GM19099 (cell line): Measurements from ENCODE around the gene MNS1.

Source experiments
- POLR2A ChIP-seq: IDR thresholded peaks from 3 replicates; pipeline ENCODE4 v1.6.1; 2011; ENCODE audit warnings: low read depth; ENCODE audit not compliant: insufficient read length; ENCODE audit errors: extremely low read depth

Gene MNS1

GRCh38 chr15:56393277-56393676, 71.7 kb downstream of the MNS1 start:
- TF ChIP-seq POLR2A: no peak

- no peak for TF ChIP-seq POLR2A
Observed at GRCh38 chr15:56390739-56391267, 74.1 kb downstream of the MNS1 start.

- TF ChIP-seq POLR2A: no peak
Observed at GRCh38 chr15:56385908-56386307, 79.0 kb downstream of the MNS1 start.

- TF ChIP-seq POLR2A: no peak
Observed at GRCh38 chr15:56383010-56383409, 81.9 kb downstream of the MNS1 start.
